H1 (cell line): ENCODE results near the gene GPLD1. TPM values are rescaled to one million over a fixed set of nuclear protein-coding genes. Genes with fewer than 3 reads are reported as not detected.

Source experiments
- CTCF ChIA-PET: fragments of 300-600 bp; sonication (Branson Sonifier 250); formaldehyde crosslinking; loops from one replicate; lab custom pipeline; 2021; ENCODE audit not compliant: partially characterized antibody; lab: Charles Lee
- POLR2A ChIA-PET: fragments of 300-600 bp; sonication (Branson Sonifier 250); formaldehyde crosslinking; loops from one replicate; lab custom pipeline; 2021; ENCODE audit warnings: inconsistent platforms; ENCODE audit not compliant: partially characterized antibody; lab: Charles Lee
- DNase-seq, 2 experiments: peaks; one replicate each; pipeline versions ENCODE4 v3.0.0 to v3.0.0-alpha.2; 2010 to 2022; ENCODE audit warnings: low spot score in 2 of 2, low read depth in 1 of 2, mixed read lengths in 1 of 2
- FAIRE-seq: peaks from 2 replicates; lab custom pipeline; 2011; peaks lifted over from hg19 to GRCh38; lab: Jason Lieb, UNC
- H2AFZ ChIP-seq: 2 replicates; pipeline ENCODE4 v1.8.1; 2012; ENCODE audit warnings: low read length, inconsistent platforms
- H2AK5ac ChIP-seq: 2 replicates; pipeline ENCODE4 v1.6.1; 2013; ENCODE audit warnings: low read depth, low read length
- H2BK120ac ChIP-seq: replicated peaks from 2 replicates; pipeline ENCODE3; 2013; ENCODE audit warnings: low read depth, low read length, inconsistent platforms
- H2BK12ac ChIP-seq: 2 replicates; pipeline ENCODE4 v1.6.1; 2013; ENCODE audit warnings: low read depth, low read length
- H2BK15ac ChIP-seq: 2 replicates; pipeline ENCODE4 v1.6.1; 2013; ENCODE audit warnings: low read length
- H2BK20ac ChIP-seq: 2 replicates; pipeline ENCODE4 v1.6.1; 2013; ENCODE audit warnings: low read length
- H2BK5ac ChIP-seq: 2 replicates; pipeline ENCODE4 v1.6.1; 2013; ENCODE audit warnings: low read depth, low read length
- H3K14ac ChIP-seq: 2 replicates; pipeline ENCODE4 v1.6.1; 2013; ENCODE audit warnings: inconsistent platforms; ENCODE audit not compliant: insufficient read length
- H3K18ac ChIP-seq: 2 replicates; pipeline ENCODE4 v1.6.1; 2013; ENCODE audit warnings: low read length; ENCODE audit errors: extremely low read depth
- H3K23ac ChIP-seq: 2 replicates; pipeline ENCODE4 v1.6.1; 2013; ENCODE audit warnings: inconsistent platforms; ENCODE audit not compliant: insufficient read length
- H3K23me2 ChIP-seq: 2 replicates; pipeline ENCODE4 v1.6.1; 2013; ENCODE audit warnings: low read depth, low read length
- H3K27ac ChIP-seq: 2 replicates; pipeline ENCODE4 v1.6.1; 2011; ENCODE audit warnings: low read depth, low read length, inconsistent platforms
- H3K27me3 ChIP-seq, 4 experiments: replicated peaks in 1 of 4; 1 replicate in 1 of 4; 2 replicates in 3 of 4; pipeline versions ENCODE4 v1.6.1 to v1.8.1; 2011 to 2013; ENCODE audit warnings: low read length in 3 of 4, mild to moderate bottlenecking in 3 of 4, inconsistent platforms in 2 of 4, mixed read lengths in 2 of 4, moderate library complexity in 1 of 4; ENCODE audit not compliant: control insufficient read depth in 3 of 4, insufficient read depth in 3 of 4; ENCODE audit errors: extremely low read depth in 1 of 4
- H3K36me3 ChIP-seq, 4 experiments: 2 replicates each; pipeline versions ENCODE4 v1.6.1 to v1.8.1; 2011 to 2013; ENCODE audit warnings: mild to moderate bottlenecking in 4 of 4, low read length in 3 of 4, moderate library complexity in 2 of 4, control low read depth in 1 of 4, inconsistent platforms in 1 of 4; ENCODE audit not compliant: insufficient read depth in 4 of 4, control insufficient read depth in 2 of 4
- H3K4ac ChIP-seq: replicated peaks from 2 replicates; pipeline ENCODE3; 2013; ENCODE audit warnings: low read length, low read depth, mixed read lengths, inconsistent platforms; ENCODE audit not compliant: insufficient read length
- H3K4me1 ChIP-seq, 4 experiments: replicated peaks in 1 of 4; 1 replicate in 1 of 4; 2 replicates in 3 of 4; pipeline versions ENCODE4 v1.6.1 to v1.8.1; 2011 to 2013; ENCODE audit warnings: low read length in 3 of 4, inconsistent platforms in 2 of 4, mixed read lengths in 1 of 4; ENCODE audit not compliant: insufficient read depth in 4 of 4, control insufficient read depth in 3 of 4
- H3K4me2 ChIP-seq, 2 experiments: 2 replicates each; pipeline versions ENCODE4 v1.6.1 to v1.8.1; 2011 to 2013; ENCODE audit warnings: low read depth in 2 of 2, low read length in 2 of 2, control low read depth in 1 of 2, inconsistent platforms in 1 of 2, mild to moderate bottlenecking in 1 of 2; ENCODE audit not compliant: insufficient read depth in 1 of 2
- H3K4me3 ChIP-seq, 4 experiments: fragments of 200-600, 300-600 bp in 1 of 4; sonication (generic), shearing (Covaris generic), sonication (Bioruptor Twin) in 1 of 4; 2 replicates each; pipeline versions ENCODE4 v1.5.1 to v1.8.1; 2011 to 2016; ENCODE audit warnings: low read length in 4 of 4, low read depth in 3 of 4, control low read depth in 2 of 4, inconsistent platforms in 2 of 4, mild to moderate bottlenecking in 2 of 4, mixed read lengths in 1 of 4, moderate library complexity in 1 of 4; ENCODE audit not compliant: insufficient read depth in 2 of 4; ENCODE audit errors: extremely low read depth in 1 of 4
- H3K56ac ChIP-seq: replicated peaks from 2 replicates; pipeline ENCODE3; 2013; ENCODE audit warnings: low read depth, mild to moderate bottlenecking, mixed read lengths, low read length, inconsistent platforms; ENCODE audit not compliant: insufficient read length
- H3K79me1 ChIP-seq: 2 replicates; pipeline ENCODE4 v1.6.1; 2013; ENCODE audit warnings: low read depth, low read length, control low read depth
- H3K79me2 ChIP-seq, 2 experiments: 2 replicates each; pipeline versions ENCODE4 v1.6.1 to v1.8.1; 2012 to 2013; ENCODE audit warnings: low read length in 2 of 2, mild to moderate bottlenecking in 2 of 2, inconsistent platforms in 1 of 2; ENCODE audit not compliant: insufficient read depth in 2 of 2, control insufficient read depth in 1 of 2
- H3K9ac ChIP-seq, 4 experiments: replicated peaks in 1 of 4; 1 replicate in 1 of 4; 2 replicates in 3 of 4; pipeline versions ENCODE4 v1.6.1 to v1.8.1; 2011 to 2013; ENCODE audit warnings: low read depth in 3 of 4, low read length in 3 of 4, control low read depth in 2 of 4, mild to moderate bottlenecking in 2 of 4, moderate library complexity in 2 of 4, inconsistent platforms in 1 of 4; ENCODE audit errors: extremely low read depth in 1 of 4
- H3K9me3 ChIP-seq, 2 experiments: 2 replicates each; pipeline versions ENCODE4 v1.6.1 to v1.8.1; 2012 to 2013; ENCODE audit warnings: mild to moderate bottlenecking in 2 of 2, moderate library complexity in 2 of 2, control low read depth in 1 of 2, inconsistent platforms in 1 of 2, low read depth in 1 of 2, low read length in 1 of 2, mixed read lengths in 1 of 2; ENCODE audit not compliant: insufficient read depth in 2 of 2
- H4K20me1 ChIP-seq, 2 experiments: replicated peaks in 1 of 2; 2 replicates each; pipeline versions ENCODE3 to v1.8.1; 2011 to 2013; ENCODE audit warnings: inconsistent platforms in 2 of 2, low read length in 2 of 2, mild to moderate bottlenecking in 1 of 2; ENCODE audit not compliant: insufficient read depth in 2 of 2, control insufficient read depth in 1 of 2
- H4K5ac ChIP-seq: 2 replicates; pipeline ENCODE4 v1.6.1; 2013; ENCODE audit warnings: low read length, low read depth, mixed read lengths, inconsistent platforms; ENCODE audit not compliant: insufficient read length
- H4K8ac ChIP-seq: 2 replicates; pipeline ENCODE4 v1.8.0; 2013; ENCODE audit warnings: mild to moderate bottlenecking, moderate library complexity, low read length, inconsistent platforms; ENCODE audit not compliant: insufficient read depth; ENCODE audit errors: extremely low read depth
- H4K91ac ChIP-seq: replicated peaks from 2 replicates; pipeline ENCODE3; 2013; ENCODE audit warnings: low read length, mixed read lengths, inconsistent platforms; ENCODE audit not compliant: insufficient read length
- BACH1 ChIP-seq: IDR thresholded peaks from 2 replicates; pipeline ENCODE4 v1.6.1; 2012; ENCODE audit warnings: low read length, improper control_type of control experiment
- CBX8 ChIP-seq: fragments of 300-800, 300-1000 bp; sonication (generic); IDR thresholded peaks from 2 replicates; pipeline ENCODE4 v1.7.1; 2016; ENCODE audit warnings: low read depth, low read length, borderline replicate concordance
- CEBPB ChIP-seq: IDR thresholded peaks from 2 replicates; pipeline ENCODE4 v1.6.1; 2012; ENCODE audit warnings: low read depth, low read length
- CREB1 ChIP-seq: IDR thresholded peaks from 2 replicates; pipeline ENCODE4 v1.6.1; 2012; ENCODE audit warnings: inconsistent platforms
- CTBP2 ChIP-seq: IDR thresholded peaks from 2 replicates; pipeline ENCODE4 v1.7.0; 2011; ENCODE audit warnings: borderline replicate concordance, mild to moderate bottlenecking, moderate library complexity, mixed read lengths, low read length; ENCODE audit not compliant: insufficient read depth, insufficient read length
- EGR1 ChIP-seq: IDR thresholded peaks from 2 replicates; pipeline ENCODE4 v1.6.1; 2011; ENCODE audit warnings: low read depth, low read length, borderline replicate concordance
- EP300 ChIP-seq, 2 experiments: IDR thresholded peaks; 1 replicate in 1 of 2; 2 replicates in 1 of 2; pipeline ENCODE4 v1.6.1; 2011 to 2012; ENCODE audit warnings: low read depth in 2 of 2, low read length in 2 of 2, mild to moderate bottlenecking in 2 of 2, borderline replicate concordance in 1 of 2, inconsistent platforms in 1 of 2, moderate library complexity in 1 of 2
- JUN ChIP-seq: IDR thresholded peaks from 2 replicates; pipeline ENCODE4 v1.6.1; 2011; ENCODE audit warnings: low read depth, mild to moderate bottlenecking, improper control_type of control experiment, low read length
- WGBS, 2 experiments: shearing (Covaris generic) in 1 of 2; methylation state at CpG; one replicate each; pipeline versions ENCODE4 v1.1.6 to v1.1.7; 2013 to 2015; ENCODE audit warnings: low lambda C conversion rate in 2 of 2, mixed read lengths in 2 of 2, inconsistent platforms in 1 of 2, low coverage in 1 of 2, missing lambda C conversion rate in 1 of 2; ENCODE audit not compliant: insufficient replicate concordance in 2 of 2, insufficient coverage in 1 of 2, insufficient read length in 1 of 2; ENCODE audit errors: extremely low coverage in 1 of 2, missing lambda C conversion rate in 1 of 2; 5-methylcytosine and 5-hydroxymethylcytosine counted together
- polyA plus RNA-seq, 7 experiments: library from polyadenylated mRNA; depleted of rRNA in 3 of 7; stranded (reverse) in 5 of 7; unstranded in 2 of 7; fragments of >200 nt in 5 of 7; fragments of 200-250 nt in 2 of 7; gene quantifications; 1 replicate in 5 of 7; 2 replicates in 1 of 7; 4 replicates in 1 of 7; pipeline versions ENCODE4 v1.2.1 to v1.2.3, GENCODE V29; 2011 to 2013; ENCODE audit warnings: missing spikeins in 2 of 7, mixed read lengths in 2 of 7
- total RNA-seq: library from RNA; stranded (reverse); fragmentation: NEBNext Ultra II Directional; extraction: Animal tissue kit (Norgen Biotek cat#: 25700); gene quantifications from 2 replicates; pipeline ENCODE4 v1.2.1, GENCODE V29; 2021
- TF ChIP-seq, protein P1 (sequence below): IDR thresholded peaks from 2 replicates; pipeline ENCODE4 v1.6.1; 2011; ENCODE audit warnings: low read depth, mild to moderate bottlenecking, low read length; ENCODE audit not compliant: insufficient read depth
- TF ChIP-seq, protein P2 (sequence below): IDR thresholded peaks from 2 replicates; pipeline ENCODE4 v1.6.1; 2012; ENCODE audit warnings: inconsistent platforms

GPLD1 gene
- total and polyA plus RNA-seq, 2 of the 8 experiments (the other 6 are each of a cell fraction or from before 2014, with no cell fraction given) = 3.7 to 5.3 TPM

DNA sequence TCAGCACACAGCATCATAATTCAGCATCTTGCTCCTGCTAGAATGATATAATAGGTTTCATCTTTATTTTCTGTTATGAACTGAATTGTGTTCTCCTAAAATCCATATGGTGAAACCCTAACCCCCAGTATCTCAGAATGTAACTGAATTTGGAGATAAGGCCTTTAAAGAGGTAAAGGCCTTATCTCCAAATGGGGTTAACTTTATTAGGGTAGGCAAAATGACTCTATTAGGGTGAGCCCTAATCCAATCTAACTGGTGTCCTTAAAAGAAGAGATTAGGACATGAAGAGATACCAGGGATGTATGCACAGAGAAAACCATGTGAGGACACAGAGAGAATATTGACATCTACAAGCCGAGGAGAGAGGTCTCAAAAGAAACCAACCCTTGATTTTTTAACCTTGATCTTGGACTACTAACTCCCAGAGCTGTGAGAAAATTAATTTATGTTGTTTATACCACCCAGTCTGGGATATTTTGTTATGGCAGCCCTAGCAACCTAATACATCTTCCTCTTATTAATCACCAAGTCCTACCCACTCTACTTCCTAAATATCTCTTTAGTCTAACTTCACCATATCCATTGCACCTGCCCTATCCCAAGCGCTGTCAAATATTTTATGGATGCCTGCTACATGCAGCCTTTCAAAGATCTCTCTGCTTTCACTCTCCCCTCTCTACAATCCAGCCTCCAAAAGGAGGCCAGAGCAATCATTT is 95.2 kb downstream of the GPLD1 start:
- 100% methylated on average over 2 of the region's 2 CpGs; no CpG with 5 or more reads in 1 of the 2 experiments for WGBS, 2 experiments
- CTCF ChIA-PET = no interaction called here
- no peak for TF ChIP-seq CREB1
- TF ChIP-seq EP300 (IDR thresholded peaks at IDR 0.05; ENCODE audit: borderline replicate concordance in 1 of 2, low read depth in 2 of 2, low read length in 2 of 2) = no peak
- TF ChIP-seq CTBP2 = no peak
- no peak for TF ChIP-seq JUN
- TF ChIP-seq CEBPB = no peak
- TF ChIP-seq, protein P1, sequence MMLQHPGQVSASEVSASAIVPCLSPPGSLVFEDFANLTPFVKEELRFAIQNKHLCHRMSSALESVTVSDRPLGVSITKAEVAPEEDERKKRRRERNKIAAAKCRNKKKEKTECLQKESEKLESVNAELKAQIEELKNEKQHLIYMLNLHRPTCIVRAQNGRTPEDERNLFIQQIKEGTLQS = no peak
- TF ChIP-seq, protein P2, sequence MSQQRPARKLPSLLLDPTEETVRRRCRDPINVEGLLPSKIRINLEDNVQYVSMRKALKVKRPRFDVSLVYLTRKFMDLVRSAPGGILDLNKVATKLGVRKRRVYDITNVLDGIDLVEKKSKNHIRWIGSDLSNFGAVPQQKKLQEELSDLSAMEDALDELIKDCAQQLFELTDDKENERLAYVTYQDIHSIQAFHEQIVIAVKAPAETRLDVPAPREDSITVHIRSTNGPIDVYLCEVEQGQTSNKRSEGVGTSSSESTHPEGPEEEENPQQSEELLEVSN = no peak
- TF ChIP-seq EGR1 = no peak
- TF ChIP-seq BACH1 = no peak
- no peak for TF ChIP-seq CBX8

More for the DNA sequence above, 95.2 kb downstream of the GPLD1 start:
- Histone ChIP-seq H2BK20ac (no peak overlapping the region), H3K79me1 (no peaks in the 10 kb centered on the region), H3K9me3 (peaks cover 14% of the 10 kb centered on the region in 2 experiments), H2AK5ac (no peak overlapping the region), H3K36me3 (peaks cover 0 to 2% (median 0%) of the 10 kb centered on the region in 4 experiments; a peak in 1 of 8 replicates), H4K8ac (no peak overlapping the region), H3K27me3 (no peaks in the 10 kb centered on the region), H2BK120ac (no peak overlapping the region), H2BK12ac (no peak overlapping the region), H3K27ac (no peak overlapping the region), H3K4me3 (no peak overlapping the region), H3K4me2 (no peak overlapping the region), H2BK15ac (no peak overlapping the region), H4K5ac (no peak overlapping the region), H3K79me2 (no peaks in the 10 kb centered on the region), H3K18ac (no peak overlapping the region), H4K20me1 (no peaks in the 10 kb centered on the region), H4K91ac (no peak overlapping the region), H3K4ac (no peak overlapping the region), H3K9ac (no peak overlapping the region), H2BK5ac (no peak overlapping the region), H3K23me2 (no peaks in the 10 kb centered on the region), H3K14ac (no peak overlapping the region), H3K23ac (no peak overlapping the region), H3K4me1 (peaks cover 0 to under 1% (median under 1%) of the 10 kb centered on the region in 4 experiments; a peak in 1 of 7 replicates), H2AFZ (no peak overlapping the region), H3K56ac (no peak overlapping the region)
- FAIRE-seq (no peak), DNase-seq (no peak)
- POLR2A ChIA-PET = interaction anchor here (0.9 kb wide), 1 partner anchor 14 kb away, joined by 3 read pairs; no protein-coding TSS in a partner anchor
